Measurements from ENCODE around the gene SNX20. TPM values are rescaled to one million over a fixed set of nuclear protein-coding genes. Genes with fewer than 3 reads are reported as not detected.

SNX20 gene
- total and polyA plus RNA-seq, 8 donors: 0.09 to 2.8 (median 0.49) TPM

DNA sequence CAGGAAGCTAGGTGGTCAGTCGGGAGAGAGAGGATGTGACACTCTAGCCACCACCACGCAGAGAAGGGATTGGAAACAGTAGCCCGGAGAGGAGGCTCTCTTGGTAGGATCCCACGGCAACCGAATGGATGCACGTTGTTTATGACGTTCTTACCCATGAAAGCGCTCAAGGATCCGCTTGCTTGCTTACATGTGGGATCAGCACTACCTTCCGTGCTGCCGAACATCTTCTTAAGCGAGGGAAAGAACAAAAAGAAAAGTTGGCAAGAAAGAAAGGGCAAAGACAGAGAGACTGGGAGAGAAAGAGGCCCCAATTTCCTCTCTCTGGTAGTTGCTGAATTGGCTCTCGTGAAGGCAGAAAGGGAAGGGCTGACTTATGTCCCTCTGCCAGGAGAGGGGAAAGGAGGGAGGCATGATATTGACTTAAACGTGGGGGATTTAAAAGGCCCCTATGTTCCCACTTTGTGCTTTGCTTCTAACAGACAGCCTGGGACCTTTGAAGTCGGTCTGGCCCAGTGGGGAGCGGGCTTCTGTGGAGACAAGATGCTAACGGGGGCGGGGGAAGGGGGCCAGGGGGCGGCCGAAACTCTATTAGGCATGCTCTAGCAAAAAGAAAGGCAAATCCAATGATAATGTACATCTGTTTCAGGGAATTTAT is 35.4 kb downstream of the SNX20 start:
- 84 to 87% methylated on average over 19 to 20 of the region's 20 CpGs for WGBS, 2 donors
- TF ChIP-seq, protein P1, sequence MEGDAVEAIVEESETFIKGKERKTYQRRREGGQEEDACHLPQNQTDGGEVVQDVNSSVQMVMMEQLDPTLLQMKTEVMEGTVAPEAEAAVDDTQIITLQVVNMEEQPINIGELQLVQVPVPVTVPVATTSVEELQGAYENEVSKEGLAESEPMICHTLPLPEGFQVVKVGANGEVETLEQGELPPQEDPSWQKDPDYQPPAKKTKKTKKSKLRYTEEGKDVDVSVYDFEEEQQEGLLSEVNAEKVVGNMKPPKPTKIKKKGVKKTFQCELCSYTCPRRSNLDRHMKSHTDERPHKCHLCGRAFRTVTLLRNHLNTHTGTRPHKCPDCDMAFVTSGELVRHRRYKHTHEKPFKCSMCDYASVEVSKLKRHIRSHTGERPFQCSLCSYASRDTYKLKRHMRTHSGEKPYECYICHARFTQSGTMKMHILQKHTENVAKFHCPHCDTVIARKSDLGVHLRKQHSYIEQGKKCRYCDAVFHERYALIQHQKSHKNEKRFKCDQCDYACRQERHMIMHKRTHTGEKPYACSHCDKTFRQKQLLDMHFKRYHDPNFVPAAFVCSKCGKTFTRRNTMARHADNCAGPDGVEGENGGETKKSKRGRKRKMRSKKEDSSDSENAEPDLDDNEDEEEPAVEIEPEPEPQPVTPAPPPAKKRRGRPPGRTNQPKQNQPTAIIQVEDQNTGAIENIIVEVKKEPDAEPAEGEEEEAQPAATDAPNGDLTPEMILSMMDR (IDR thresholded peaks at IDR 0.05): no peak
- H3K9me3 ChIP-seq: no peaks in the 10 kb centered on the region
- H3K27ac ChIP-seq: no peak overlapping the region
- no peak for FAIRE-seq
- no peaks in the 10 kb centered on the region for H3K4me1 ChIP-seq
- H3K27me3 ChIP-seq: no peaks in the 10 kb centered on the region
- no peaks in the 10 kb centered on the region for H3K36me3 ChIP-seq
- ATAC-seq: no peak
- H3K4me3 ChIP-seq: no peak overlapping the region
- peak in 2 of 6 donors; percentile 3 to 11 for DNase-seq
- intact Hi-C loops (cut with DNase I): loop anchor here in 1 of 3 donors (10.0 kb wide), 1 partner anchor 271 kb away; no protein-coding TSS in a partner anchor

DNA sequence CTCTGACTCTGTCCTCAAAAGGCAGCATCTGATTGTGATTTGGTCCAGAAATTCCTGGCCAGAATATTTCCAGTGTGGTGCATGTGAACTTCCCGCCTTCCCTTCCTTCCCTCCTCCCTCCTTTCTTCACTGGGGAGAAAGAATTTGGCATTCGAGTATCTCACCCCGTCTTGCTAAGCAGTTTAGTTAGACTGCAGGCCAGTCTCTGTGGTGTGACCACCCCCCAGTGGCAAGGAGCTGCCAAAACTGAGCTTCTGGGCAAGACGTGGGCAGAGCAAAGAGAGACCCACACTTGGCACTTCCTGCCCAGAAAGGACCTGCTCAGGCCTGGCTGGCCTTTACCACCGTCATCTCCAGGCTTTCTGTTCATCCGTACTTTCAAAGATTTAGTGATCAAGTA is 36.4 kb downstream of the SNX20 start:
- no peaks in the 10 kb centered on the region for H3K27me3 ChIP-seq
- intact Hi-C loops (cut with DNase I): loop anchor here in 1 of 3 donors (10.0 kb wide), 1 partner anchor 270 kb away; no protein-coding TSS in a partner anchor
- 53 to 54% methylated on average over 6 of the region's 6 CpGs for WGBS, 2 donors
- FAIRE-seq (no peak), DNase-seq (peak in 3 of 6 donors; percentile 23 to 36 (median 36)), ATAC-seq (peak; percentile 60 to 86 (median 79))
- no peaks in the 10 kb centered on the region for H3K4me1 ChIP-seq
- H3K27ac ChIP-seq: no peak overlapping the region
- no peaks in the 10 kb centered on the region for H3K9me3 ChIP-seq
- H3K36me3 ChIP-seq: no peaks in the 10 kb centered on the region
- H3K4me3 ChIP-seq: no peak overlapping the region
- TF ChIP-seq, protein P1 (IDR thresholded peaks at IDR 0.05): no peak

DNA sequence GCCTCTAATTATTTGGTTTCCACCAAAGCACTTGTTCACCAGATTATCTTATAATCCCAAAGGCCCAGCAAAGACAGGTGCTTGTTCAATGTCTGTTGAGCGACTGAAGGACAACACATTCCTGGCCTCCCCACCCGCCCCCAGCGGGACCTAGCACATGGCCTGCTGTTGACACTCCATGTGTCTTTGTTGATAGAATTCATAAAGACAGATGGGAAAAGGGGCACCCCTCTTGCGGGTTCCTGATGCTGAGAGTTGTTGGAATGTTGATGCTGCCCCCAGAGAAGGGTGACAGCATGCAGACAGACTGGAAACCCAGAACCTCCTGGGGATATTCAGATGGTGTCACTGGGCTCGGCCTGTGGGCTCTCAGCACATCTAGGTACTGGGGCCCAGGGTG is 36.9 kb downstream of the SNX20 start:
- Histone ChIP-seq H3K9me3 (no peaks in the 10 kb centered on the region), H3K27ac (no peak overlapping the region), H3K4me1 (no peaks in the 10 kb centered on the region), H3K4me3 (no peak overlapping the region), H3K27me3 (no peaks in the 10 kb centered on the region), H3K36me3 (no peaks in the 10 kb centered on the region)
- WGBS, 2 donors: 86 to 87% methylated on average over 5 of the region's 5 CpGs
- intact Hi-C loops (cut with DNase I): loop anchor here in 1 of 3 donors (10.0 kb wide), 1 partner anchor 269 kb away; no protein-coding TSS in a partner anchor
- no peak for FAIRE-seq
- no peak for ATAC-seq
- DNase-seq: peak in 2 of 6 donors; percentile 6 to 28
- TF ChIP-seq, protein P1 (IDR thresholded peaks at IDR 0.05): no peak

DNA sequence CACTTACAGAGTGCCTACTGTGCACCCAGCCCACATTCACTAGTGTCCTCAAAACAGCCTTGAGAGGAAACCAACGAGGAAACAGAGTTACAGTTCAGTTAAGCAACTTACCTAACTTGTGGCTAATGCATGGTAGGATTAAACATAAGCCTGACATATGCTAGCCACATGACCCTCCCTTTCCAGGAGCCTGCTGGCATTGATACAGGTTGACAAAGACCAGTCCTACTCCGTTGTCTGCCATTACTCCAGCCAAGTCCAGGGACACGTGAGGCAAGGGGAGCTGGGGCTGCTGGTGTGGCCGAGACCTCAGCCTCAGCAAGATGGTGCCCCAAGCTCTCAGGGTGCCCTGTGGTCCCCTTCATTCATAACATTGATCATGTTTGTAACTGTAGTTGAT is 37.9 kb downstream of the SNX20 start:
- intact Hi-C loops (cut with DNase I): loop anchor here in 1 of 3 donors (10.0 kb wide), 1 partner anchor 268 kb away; no protein-coding TSS in a partner anchor

More for the DNA sequence above, 37.9 kb downstream of the SNX20 start:
- FAIRE-seq (no peak), DNase-seq (peak in 2 of 6 donors; percentile 1 to 24), ATAC-seq (no peak)
- Histone ChIP-seq H3K4me1 (no peaks in the 10 kb centered on the region), H3K27ac (no peak overlapping the region), H3K27me3 (no peaks in the 10 kb centered on the region), H3K36me3 (no peaks in the 10 kb centered on the region), H3K4me3 (no peak overlapping the region), H3K9me3 (no peaks in the 10 kb centered on the region)
- 90 to 93% methylated on average over 4 of the region's 4 CpGs for WGBS, 2 donors
- TF ChIP-seq, protein P1 (IDR thresholded peaks at IDR 0.05): no peak
